ENCODE data around the gene OTOP1. TPM values are rescaled to one million over a fixed set of nuclear protein-coding genes. Genes with fewer than 3 reads are reported as not detected.
A peak's percentile ranks its signal among the peaks of the same experiment; 100 is the strongest.
"Not testable (repeated sequence)": the region's sequence is repeated elsewhere in the genome, so short reads cannot be mapped to it uniquely, and the experiment has no call there.

The OTOP1 gene
- total RNA-seq, 4 donors from 2014 or later: not detected

DNA sequence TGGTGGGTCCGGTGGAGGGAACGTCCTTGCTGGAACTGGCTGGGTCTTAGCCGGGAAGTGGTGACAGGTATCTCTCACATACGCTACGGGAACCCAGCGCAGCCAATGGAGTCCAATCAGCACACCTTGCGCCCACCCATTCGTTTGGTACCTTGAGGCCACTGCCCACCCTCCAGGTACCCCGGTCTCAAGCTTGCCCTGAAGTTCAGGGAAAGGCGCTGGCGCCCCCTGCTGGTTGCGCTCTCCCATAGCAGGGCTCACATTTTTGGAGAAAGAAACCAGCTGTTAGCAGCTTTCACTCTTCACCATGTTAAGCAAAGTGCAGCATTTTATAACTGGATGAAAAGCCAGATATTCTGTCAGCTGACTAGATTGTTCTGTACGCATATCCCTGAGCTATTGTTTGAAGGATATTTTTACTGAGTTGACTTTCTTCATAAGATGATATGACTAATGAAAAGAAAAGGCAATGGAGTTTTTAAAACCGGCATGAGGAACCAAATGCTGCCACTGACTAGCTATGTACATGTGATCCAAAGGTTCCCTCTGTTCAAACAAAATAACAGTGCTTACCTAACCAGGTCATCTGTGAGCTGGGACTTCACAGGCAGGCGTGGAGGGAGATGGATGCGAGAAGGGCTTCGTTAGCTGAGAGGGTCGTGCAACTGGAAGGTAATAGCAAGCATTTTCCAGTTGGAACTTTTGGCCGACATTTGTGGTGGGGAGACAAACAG is 43.7 kb downstream of the OTOP1 start:
- Histone ChIP-seq H3K27ac (no peak overlapping the region), H3K4me3 (no peak overlapping the region), H3K4me1 (no peaks in the 10 kb centered on the region), H3K27me3 (no peaks in the 10 kb centered on the region), H3K36me3 (no peaks in the 10 kb centered on the region), H3K9me3 (no peaks in the 10 kb centered on the region)
- DNase-seq (ENCODE audit: low spot score in 2 of 2): no peak
- WGBS, 2 donors: 43 to 49% methylated on average over 16 to 19 of the region's 19 CpGs
- no peak for TF ChIP-seq POLR2A (IDR thresholded peaks at IDR 0.05)
- TF ChIP-seq, protein P1, sequence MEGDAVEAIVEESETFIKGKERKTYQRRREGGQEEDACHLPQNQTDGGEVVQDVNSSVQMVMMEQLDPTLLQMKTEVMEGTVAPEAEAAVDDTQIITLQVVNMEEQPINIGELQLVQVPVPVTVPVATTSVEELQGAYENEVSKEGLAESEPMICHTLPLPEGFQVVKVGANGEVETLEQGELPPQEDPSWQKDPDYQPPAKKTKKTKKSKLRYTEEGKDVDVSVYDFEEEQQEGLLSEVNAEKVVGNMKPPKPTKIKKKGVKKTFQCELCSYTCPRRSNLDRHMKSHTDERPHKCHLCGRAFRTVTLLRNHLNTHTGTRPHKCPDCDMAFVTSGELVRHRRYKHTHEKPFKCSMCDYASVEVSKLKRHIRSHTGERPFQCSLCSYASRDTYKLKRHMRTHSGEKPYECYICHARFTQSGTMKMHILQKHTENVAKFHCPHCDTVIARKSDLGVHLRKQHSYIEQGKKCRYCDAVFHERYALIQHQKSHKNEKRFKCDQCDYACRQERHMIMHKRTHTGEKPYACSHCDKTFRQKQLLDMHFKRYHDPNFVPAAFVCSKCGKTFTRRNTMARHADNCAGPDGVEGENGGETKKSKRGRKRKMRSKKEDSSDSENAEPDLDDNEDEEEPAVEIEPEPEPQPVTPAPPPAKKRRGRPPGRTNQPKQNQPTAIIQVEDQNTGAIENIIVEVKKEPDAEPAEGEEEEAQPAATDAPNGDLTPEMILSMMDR (IDR thresholded peaks at IDR 0.05): peak in 3 of 5 experiments; percentile 32 to 68 (median 47)

DNA sequence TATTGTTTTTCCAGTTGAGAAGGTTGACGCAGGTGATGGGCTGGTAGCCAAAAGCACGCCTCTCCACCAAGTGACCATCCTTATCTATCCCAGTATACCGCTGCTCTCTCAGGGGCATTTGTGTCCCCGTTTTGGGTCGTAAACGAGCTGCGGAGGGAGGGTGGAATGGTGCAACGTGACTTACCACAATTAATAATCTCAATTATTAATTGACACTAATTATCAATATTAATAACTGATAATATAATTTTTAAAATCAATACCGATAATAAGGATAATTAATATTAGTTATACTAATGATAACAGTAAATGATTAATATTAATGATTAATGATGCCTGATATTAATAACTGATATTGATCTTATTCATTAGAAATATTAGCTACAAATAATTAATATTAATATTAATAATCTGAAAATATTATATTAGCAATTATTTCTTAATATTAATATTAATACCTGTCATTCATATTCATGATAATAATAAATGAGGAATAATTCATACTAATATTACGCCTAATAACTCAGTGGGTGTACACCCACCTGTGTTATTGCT is 56.1 kb downstream of the OTOP1 start:
- Histone ChIP-seq H3K36me3 (no peaks in the 10 kb centered on the region), H3K27me3 (no peaks in the 10 kb centered on the region), H3K4me1 (no peaks in the 10 kb centered on the region), H3K27ac (no peak overlapping the region), H3K9me3 (no peaks in the 10 kb centered on the region), H3K4me3 (no peak overlapping the region)
- TF ChIP-seq POLR2A (IDR thresholded peaks at IDR 0.05): no peak
- TF ChIP-seq EP300 (IDR thresholded peaks at IDR 0.05): no peak
- TF ChIP-seq, protein P1 (IDR thresholded peaks at IDR 0.05): no peak
- DNase-seq (ENCODE audit: low spot score in 2 of 2): no peak
- WGBS, 2 donors: 89 to 92% methylated on average over 10 of the region's 10 CpGs

DNA sequence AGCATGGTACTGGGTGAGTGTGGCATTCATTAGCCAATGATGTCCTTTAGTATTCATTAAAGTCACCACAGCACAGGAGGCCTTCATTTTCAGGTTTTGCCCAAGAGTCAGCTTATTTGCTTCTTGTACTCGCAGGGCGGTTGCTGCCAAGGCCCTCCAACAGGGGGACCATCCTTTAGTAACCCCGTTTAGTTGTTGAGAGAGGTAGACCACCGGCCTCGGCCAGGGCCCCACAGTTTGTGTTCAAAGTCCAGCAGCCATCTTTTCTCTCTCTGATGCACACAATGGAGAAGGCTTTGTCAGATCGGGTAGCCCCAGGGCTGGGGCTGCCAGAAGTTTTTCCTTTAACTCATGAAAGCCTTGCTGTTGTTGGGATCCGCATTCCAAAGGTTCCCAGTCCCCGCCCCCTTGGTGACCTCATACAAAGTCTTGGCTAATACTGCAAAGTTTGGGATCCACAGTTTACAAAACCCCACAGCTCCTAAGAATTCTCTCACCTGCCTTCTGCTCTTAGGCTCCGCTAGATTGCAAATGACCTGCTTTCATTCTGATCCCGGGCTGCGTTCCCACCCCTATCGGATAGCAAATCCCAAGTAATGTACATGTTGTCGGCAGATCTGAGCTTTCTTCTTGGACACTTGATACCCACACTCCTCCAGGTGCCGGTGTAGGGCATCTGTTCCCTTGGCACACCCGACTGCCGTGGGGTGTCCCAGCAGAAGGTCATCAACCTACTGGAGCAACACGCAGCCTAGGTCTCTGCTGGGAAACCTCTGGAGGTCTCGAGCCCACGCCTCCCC is 58.5 kb downstream of the OTOP1 start:
- 71 to 74% methylated on average over 17 to 19 of the region's 19 CpGs for WGBS, 2 donors
- DNase-seq (ENCODE audit: low spot score in 2 of 2); H3K27me3 ChIP-seq: not testable (repeated sequence)

DNA sequence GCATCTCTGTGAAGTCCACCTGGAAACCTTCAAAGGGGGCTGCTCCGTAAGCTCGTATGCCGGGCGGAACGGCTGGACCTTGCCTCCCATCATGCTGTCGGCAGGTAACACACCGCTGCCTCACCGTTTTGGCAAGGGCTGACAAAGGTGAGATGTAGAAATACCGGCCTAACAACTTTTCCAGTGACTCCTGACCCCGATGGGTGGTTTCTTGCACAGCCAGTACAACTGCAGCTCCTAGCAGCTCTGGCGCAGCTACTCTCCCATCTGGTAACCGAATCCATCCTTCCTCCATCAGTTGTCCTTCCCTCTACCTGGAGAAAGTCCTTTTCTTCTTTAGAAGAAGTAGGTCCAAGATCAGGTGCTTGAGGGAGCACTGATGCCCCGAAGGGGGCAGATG is 59.7 kb downstream of the OTOP1 start:
- DNase-seq (ENCODE audit: low spot score in 2 of 2); H3K9me3 ChIP-seq; H3K36me3 ChIP-seq; H3K27ac ChIP-seq; H3K4me1 ChIP-seq; H3K4me3 ChIP-seq; H3K27me3 ChIP-seq: not testable (repeated sequence)
- WGBS, 2 donors: 89 to 90% methylated on average over 13 of the region's 13 CpGs

More for the DNA sequence above, 58.5 kb downstream of the OTOP1 start:
- H3K36me3 ChIP-seq, H3K4me1 ChIP-seq, H3K27ac ChIP-seq, H3K4me3 ChIP-seq, H3K9me3 ChIP-seq: not testable (repeated sequence)

DNA sequence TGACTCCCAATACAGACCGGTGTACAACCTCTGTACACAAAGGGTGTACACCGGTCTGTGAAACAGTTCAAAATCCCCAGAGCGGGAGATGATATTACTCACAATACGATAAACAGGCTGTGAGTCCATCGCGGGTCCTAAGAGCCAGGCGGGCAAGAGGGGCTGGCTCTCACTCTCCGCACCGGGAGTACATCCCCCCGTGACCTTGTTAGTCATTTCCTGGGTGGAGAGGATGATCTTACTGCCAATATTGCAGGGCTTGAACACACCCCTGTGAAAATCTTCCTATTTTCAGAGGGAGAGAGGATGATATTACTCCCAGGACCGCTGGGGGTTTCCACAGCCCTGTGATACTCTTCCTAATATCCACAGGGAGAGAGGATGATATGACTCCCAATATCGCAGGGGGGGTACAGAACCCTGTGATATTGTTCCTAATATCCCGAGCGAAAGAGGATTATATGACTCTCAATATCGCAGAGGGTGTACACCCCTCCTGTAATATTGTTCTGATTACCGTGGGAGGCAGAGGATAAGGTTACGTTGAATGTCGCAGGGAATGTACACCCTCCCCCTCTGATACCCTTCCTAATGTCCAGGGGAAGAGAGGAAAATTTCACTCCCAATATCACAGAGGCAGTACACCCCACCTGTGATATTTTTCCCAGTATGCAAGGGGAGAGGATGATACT is 60.9 kb downstream of the OTOP1 start:
- not testable (repeated sequence) for H3K36me3 ChIP-seq; H3K4me1 ChIP-seq; DNase-seq (ENCODE audit: low spot score in 2 of 2); H3K27me3 ChIP-seq; H3K27ac ChIP-seq; H3K9me3 ChIP-seq; H3K4me3 ChIP-seq
- 76 to 82% methylated on average over 18 of the region's 18 CpGs for WGBS, 2 donors

DNA sequence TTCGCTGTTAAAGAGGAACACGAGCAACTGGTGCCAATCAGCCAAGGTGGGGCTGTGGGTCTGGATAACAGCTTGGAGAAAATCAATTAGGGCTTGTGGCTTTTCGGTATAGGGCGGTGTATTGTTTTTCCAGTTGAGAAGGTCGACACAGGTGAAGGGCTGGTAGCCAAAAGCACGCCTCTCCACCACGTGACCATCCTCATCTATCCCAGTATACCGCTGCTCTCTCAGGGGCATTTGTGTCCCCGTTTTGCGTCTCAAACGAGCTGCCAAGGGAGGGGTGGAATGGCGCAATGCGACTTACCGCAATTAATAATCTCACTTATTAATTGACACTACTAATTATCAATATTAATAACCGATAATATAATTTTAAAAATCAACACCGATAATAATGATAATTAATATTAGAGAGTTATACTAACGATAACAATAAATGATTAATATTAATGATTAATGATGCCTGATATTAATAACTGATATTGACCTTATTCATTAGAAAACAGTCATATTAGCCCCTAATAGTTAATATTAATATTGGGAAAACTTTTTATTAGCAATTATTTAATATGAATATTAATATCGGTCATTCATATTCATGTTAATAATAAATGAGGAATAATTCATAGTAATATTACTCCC is 62.1 kb downstream of the OTOP1 start:
- 85 to 93% methylated on average over 18 of the region's 18 CpGs for WGBS, 2 donors

DNA sequence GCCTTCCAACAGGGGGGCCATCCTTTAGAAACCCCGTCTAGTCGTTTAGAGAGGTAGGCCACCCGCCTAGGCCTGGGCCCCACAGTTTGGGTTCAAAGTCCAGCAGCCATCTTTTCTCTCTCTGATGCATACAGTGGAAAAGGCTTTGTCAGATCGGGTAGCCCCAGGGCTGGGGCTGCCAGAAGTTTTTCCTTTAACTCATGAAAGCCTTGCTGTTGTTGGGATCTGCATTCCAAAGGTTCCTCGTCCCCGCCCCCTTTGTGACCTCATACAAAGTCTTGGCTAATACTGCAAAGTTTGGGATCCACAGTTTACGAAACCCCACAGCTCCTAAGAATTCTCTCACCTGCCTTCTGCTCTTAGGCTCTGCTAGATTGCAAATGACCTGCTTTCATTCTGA is 64.5 kb downstream of the OTOP1 start:
- not testable (repeated sequence) for H3K9me3 ChIP-seq; H3K4me3 ChIP-seq; DNase-seq (ENCODE audit: low spot score in 2 of 2); H3K36me3 ChIP-seq; H3K27ac ChIP-seq; H3K4me1 ChIP-seq; H3K27me3 ChIP-seq
- 35 to 49% methylated on average over 7 of the region's 7 CpGs for WGBS, 2 donors

More for the DNA sequence above, 62.1 kb downstream of the OTOP1 start:
- H3K4me3 ChIP-seq; H3K4me1 ChIP-seq; DNase-seq (ENCODE audit: low spot score in 2 of 2); H3K36me3 ChIP-seq; H3K27ac ChIP-seq; H3K9me3 ChIP-seq; H3K27me3 ChIP-seq: not testable (repeated sequence)

DNA sequence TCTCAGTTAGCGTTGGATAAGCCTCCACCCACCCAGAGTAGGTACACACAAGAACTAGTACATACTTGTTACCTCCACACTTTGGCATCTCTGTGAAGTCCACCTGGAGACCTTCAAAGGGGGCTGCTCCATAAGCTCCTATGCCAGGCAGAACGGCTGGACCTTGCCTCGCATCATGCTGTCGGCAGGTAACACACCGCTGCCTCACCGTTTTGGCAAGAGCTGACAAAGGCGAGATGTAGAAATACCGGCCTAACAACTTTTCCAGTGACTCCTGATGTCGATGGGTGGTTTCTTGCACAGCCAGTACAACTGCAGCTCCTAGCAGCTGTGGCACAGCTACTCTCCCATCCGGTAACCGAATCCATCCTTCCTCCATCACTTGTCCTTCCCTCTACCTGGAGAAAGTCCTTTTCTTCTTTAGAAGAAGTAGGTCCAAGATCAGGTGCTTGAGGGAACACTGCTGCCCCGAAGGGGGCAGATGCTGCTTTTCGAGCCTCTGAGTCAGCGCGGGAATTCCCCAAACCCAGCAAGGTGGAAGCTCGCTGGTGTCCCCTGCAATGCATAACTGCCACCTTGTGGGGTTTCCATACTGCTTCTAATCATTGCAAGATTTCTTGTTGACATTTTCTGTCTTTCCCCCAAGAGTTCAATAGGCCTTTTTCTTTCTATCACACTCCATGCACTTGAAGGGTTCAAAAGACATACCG is 65.6 kb downstream of the OTOP1 start:
- H3K9me3 ChIP-seq; H3K27me3 ChIP-seq; DNase-seq (ENCODE audit: low spot score in 2 of 2); H3K27ac ChIP-seq; H3K4me1 ChIP-seq; H3K36me3 ChIP-seq; H3K4me3 ChIP-seq: not testable (repeated sequence)
- WGBS, 2 donors: 79 to 86% methylated on average over 16 to 17 of the region's 17 CpGs
